ENCODE results near the gene DUSP2.

DUSP2 gene

DNA sequence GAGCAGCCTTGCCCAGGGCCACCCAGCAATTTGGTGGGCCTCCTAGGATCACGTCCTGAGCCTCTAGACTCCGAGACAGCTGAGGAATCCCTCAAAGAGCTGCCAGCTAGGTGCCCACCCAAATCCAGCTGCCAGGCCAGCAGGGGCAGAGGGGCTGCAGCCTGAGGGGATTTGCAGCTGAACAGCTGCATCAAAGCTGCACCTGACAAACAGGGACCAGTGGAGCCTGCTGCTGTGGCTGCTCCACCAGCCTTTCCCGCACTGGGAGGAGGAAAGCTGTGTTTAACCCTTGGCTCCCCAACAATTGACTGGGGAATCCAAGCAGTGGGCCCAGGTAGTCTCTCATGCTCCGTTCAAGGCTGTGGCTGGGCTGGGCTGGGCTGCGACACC lies 37.1 kb downstream of the DUSP2 start:
- TF ChIP-seq GATA1 (IDR thresholded peaks at IDR 0.05; ENCODE audit: low read depth, low read length) (no peak), POLR2A (IDR thresholded peaks at IDR 0.05; ENCODE audit: low read length) (no peak)
- DNase-seq = no peak

GRCh38 chr2:96107708-96108065 lies 37.6 kb downstream of the DUSP2 start:
- no peak for DNase-seq
- TF ChIP-seq POLR2A (IDR thresholded peaks at IDR 0.05; ENCODE audit: low read length) = no peak
- no peak for TF ChIP-seq GATA1 (IDR thresholded peaks at IDR 0.05; ENCODE audit: low read depth, low read length)

DNA sequence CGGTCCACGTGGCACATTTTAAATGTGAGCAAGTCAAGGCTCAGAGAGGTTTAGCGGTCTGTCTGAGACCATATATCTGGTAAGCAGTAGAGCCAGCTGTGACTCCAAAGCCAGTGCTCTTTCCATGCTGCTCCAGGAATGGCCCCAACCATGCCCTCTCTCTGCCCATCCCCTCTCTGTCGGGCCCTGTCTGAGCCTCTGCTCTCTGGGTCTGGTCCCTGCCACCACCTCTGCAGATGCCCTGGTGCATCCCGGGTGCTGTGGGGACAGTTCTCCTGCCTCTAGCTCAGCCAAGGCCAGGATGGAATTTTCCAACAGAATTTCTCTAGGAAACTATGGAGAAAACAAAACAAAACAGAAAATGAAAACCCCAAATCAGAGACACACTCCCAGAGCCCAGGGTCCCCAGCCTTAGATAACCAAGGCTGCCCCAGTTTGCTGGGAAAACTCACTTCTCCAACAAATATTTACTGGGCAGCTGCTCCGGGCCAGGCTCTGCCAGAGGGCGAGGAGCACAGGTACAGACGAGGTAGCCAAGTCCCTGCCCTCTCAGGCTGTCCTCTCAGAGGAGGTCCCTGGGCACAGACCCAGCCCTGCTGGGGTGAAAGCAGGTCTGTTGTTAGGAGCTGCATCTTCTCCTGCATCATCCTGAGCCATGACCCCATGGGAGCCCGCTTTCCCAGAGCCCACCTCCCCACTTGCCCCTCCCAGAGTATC lies 38.1 kb downstream of the DUSP2 start:
- DNase-seq = no peak
- TF ChIP-seq GATA1 (IDR thresholded peaks at IDR 0.05; ENCODE audit: low read depth, low read length) (no peak), POLR2A (IDR thresholded peaks at IDR 0.05; ENCODE audit: low read length) (no peak)

- no peak for DNase-seq
- TF ChIP-seq POLR2A (IDR thresholded peaks at IDR 0.05; ENCODE audit: low read length) (no peak), GATA1 (IDR thresholded peaks at IDR 0.05; ENCODE audit: low read depth, low read length) (no peak)
These were observed 39.1 kb downstream of the DUSP2 start for GRCh38 chr2:96105994-96106715.

DNA sequence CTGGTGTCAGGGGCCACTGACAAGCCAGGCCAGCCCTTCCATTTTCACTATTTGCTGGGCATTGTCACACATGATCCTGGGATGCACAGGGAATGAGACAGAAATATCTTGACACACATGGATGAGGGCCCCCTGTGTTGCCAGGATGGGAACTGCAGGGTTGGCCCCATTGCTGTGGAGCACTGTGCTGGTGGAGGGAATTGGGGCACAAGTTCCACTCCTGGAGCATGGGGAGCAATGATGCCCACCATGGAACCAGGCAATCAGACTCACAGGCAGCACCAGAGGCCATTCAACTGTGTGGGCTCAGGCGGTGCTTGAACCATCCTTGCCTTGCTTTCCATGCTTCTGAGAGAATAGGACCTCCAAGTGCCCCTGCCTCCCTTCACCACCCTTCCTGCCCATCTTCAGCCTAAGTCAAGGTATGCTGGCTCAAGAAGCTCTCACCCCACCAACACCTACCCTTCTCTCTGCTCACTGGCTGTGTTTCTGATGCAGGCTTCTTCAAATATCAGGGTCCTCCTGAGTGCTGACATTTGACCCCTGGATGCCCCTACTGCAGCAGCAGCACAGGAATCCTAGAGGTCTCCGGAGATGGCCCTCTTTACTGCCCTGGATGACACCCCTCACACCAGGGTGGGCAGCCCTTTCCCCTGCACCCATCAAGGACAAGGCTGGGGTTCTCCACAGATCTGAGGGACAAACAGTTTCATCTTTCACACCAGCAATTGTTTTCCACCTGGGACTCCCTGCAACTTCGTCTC lies 39.9 kb downstream of the DUSP2 start:
- no peak for DNase-seq
- TF ChIP-seq GATA1 (IDR thresholded peaks at IDR 0.05; ENCODE audit: low read depth, low read length) = no peak
- TF ChIP-seq POLR2A (IDR thresholded peaks at IDR 0.05; ENCODE audit: low read length) = no peak

DNA sequence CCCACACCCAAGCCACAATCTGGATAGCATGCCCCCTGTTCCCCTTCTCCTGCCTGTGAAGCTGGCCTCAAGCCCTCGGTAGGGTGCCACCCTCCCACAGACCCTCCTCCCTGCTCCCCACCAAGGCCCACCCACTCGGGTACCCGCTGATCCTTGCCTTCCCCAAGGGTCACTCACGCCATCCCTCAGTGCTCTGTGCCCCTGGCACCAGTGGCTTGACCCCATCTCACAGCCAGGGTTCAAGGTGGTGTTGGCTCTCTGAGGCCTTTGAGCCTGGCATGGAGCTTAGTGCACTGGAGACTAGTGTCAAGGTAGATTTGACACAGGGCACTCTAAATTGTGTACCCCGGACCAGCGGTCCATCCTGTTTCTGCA lies 40.8 kb downstream of the DUSP2 start:
- TF ChIP-seq GATA1 (IDR thresholded peaks at IDR 0.05; ENCODE audit: low read depth, low read length) (no peak), POLR2A (IDR thresholded peaks at IDR 0.05; ENCODE audit: low read length) (no peak)
- DNase-seq = no peak

DNA sequence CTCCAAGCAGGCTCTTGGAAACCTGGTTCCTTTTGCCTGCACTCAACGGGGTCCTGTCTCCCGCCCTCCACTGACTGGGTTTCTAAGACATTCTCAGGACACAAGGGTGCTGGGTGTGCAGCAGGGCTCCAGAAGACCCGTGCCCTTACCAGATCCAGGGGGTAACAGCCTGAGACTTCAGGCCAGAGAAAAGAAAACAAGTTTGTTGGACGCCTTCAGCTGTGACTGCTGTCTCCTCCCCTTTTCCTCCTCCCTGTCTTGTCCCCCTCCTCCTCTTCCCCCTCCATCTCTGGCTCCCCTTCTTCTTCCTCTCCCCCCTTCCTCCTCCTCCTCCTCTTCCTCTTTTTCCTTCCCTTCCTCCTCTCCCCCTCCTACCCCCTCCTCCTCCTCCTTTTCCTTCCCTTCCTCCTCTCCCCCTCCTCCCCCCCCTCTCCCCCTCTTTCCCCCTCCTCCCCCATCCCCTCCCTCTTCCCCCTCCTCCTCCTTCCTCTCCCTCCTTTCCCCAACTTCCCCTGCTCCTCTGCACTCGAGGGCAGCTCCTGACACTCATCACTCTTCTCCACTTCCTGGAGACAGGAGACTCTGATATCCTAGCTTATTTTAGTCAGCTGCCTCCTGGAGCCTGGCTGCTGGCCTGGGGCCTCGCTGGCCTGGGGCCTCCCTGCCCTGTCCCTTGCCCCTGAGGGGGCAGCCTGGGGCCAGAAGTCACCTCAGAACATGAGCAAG lies 41.3 kb downstream of the DUSP2 start:
- TF ChIP-seq POLR2A (IDR thresholded peaks at IDR 0.05; ENCODE audit: low read length) (no peak), GATA1 (IDR thresholded peaks at IDR 0.05; ENCODE audit: low read depth, low read length) (no peak)
- no peak for DNase-seq

GRCh38 chr2:96103187-96103601 lies 42.0 kb downstream of the DUSP2 start:
- no peak for DNase-seq
- TF ChIP-seq POLR2A (IDR thresholded peaks at IDR 0.05; ENCODE audit: low read length) = no peak

DNA sequence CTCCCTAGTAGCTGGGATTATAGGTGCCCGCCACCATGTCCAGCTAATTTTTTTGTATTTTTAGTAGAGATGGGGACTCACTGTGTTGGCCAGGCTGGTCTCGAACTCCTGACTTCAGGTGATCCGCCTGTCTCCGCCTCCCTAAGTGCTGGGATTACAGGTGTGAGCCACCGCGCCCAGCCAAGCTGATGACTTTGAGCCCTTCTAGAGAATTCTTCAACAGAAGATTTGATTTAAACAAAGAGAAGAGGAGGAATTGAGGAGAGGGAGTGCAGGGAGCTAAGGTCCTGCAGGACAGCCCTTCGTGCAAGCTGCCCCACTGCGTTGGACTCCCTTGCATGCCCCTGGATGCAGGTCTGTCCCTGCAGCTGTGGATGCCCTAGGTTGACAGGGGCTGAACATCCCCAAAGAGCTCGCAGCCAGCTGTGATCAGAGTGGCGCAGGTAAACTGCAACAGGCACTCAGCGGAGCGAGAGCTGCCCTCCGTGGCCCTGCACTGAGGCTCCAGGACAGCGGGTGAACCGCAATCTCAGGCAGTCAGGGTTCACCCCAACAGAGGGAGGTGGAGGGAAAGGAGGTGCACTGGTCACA lies 42.5 kb downstream of the DUSP2 start:
- no peak for DNase-seq
- TF ChIP-seq POLR2A (IDR thresholded peaks at IDR 0.05; ENCODE audit: low read length) (no peak), GATA1 (IDR thresholded peaks at IDR 0.05; ENCODE audit: low read depth, low read length) (no peak)

- no peak for DNase-seq
- TF ChIP-seq POLR2A (IDR thresholded peaks at IDR 0.05; ENCODE audit: low read length) (no peak), GATA1 (IDR thresholded peaks at IDR 0.05; ENCODE audit: low read depth, low read length) (no peak)
These were observed 44.3 kb downstream of the DUSP2 start for GRCh38 chr2:96100893-96101304.

DNA sequence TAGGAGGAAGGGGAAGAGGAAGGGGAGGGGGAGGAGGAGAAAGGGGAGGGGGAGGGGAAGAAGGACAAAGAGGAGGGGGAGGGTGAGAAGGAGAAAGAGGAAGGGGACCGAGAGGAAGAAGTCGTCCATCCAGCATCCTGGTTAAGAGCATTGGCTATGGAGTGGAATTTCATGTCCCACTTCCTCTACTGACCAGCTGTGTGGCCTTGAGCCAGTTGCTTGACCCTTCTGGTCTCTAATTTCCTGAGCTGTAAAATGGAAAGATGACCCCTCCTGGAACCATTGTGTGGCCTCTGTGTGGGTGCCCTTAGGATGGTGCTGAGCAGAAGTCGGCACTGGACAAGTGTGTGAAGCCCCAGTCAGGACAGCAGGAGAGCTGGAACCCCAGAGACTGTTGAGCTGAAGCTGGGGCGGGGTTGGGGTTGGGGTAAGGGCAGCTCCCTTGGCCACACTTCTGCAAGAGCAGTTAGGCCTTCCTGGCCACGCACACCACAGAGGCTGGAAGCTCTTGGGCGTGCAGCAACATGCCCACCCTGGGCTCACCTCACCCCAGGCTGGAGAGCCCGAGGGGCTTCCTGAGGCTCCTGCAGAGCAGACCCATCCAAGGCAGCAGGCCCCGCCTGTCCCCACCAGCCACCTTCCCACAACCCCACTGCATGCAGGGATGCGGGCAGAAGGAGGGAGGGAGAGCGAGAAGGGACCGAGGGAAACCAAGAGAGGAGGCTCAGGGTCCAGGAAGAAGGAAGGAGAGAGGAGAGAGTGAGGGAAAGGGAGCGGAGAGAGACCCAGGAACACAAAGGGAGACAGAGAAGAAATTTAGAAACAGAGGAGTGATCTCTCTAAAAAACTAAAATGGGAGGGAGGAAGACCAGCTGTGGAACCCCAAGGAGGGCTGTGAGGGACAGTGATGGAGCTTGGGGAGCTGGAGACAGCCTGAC lies 45.1 kb downstream of the DUSP2 start:
- no peak for DNase-seq
- TF ChIP-seq POLR2A (IDR thresholded peaks at IDR 0.05; ENCODE audit: low read length) (no peak), GATA1 (IDR thresholded peaks at IDR 0.05; ENCODE audit: low read depth, low read length) (no peak)

- TF ChIP-seq GATA1 (IDR thresholded peaks at IDR 0.05; ENCODE audit: low read depth, low read length) (no peak), POLR2A (IDR thresholded peaks at IDR 0.05; ENCODE audit: low read length) (no peak)
- no peak for DNase-seq
These were observed 46.2 kb downstream of the DUSP2 start for GRCh38 chr2:96098900-96099590.
